ENCODE results near the gene C1QB.
"Not testable (repeated sequence)": the region's sequence is repeated elsewhere in the genome, so short reads cannot be mapped to it uniquely, and the experiment has no call there.

Gene C1QB

DNA sequence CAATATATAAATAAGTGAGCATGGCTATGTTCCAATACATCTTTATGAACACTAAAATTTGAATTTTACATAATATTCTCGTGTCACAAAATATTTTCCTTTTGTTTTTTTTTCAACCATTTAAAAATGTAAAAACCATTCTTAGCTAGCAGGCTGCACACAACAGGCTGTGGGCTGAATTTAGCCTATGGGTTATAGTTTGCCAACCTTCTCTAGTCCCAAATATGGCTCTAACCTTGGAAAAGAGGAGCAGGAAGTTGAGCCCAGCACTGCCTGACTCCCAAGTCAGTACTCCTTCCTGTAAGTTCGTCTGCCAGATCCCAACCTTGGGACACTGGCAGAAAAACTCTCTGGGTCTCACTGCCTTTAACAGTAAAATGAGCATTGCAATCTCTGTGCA, 13.4 kb downstream of the C1QB start:
- no peaks in the 10 kb centered on the region for H3K36me3 Mint-ChIP-seq (ENCODE audit: low read depth)
- peaks cover 8% of the 10 kb centered on the region for H3K27me3 Mint-ChIP-seq
- H3K4me1 Mint-ChIP-seq (ENCODE audit: low read depth) = no peaks in the 10 kb centered on the region
- H3K4me3 Mint-ChIP-seq = no peak overlapping the region
- H3K9me3 Mint-ChIP-seq = no peaks in the 10 kb centered on the region
- H3K27ac Mint-ChIP-seq = no peak overlapping the region

DNA sequence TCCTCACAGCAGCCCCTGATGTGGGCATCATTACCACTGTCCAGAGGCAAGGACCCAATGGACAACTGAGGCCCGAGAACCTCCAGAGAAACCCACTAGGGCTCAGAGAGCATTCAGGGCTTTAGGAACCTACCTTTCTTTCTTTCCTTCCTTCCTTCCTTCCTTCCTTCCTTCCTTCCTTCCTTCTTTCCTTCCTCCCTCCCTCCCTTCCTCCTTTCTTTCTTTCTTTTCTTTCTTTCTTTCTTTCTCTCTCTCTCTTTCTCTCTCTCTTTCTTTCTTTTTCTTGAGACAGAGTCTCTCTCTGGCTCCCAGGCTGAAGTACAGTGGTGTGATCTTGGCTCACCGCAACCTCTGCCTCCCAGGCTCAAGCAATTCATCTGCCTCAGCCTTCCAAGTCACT, 15.8 kb downstream of the C1QB start:
- not testable (repeated sequence) for H3K4me3 Mint-ChIP-seq; H3K27ac Mint-ChIP-seq; H3K9me3 Mint-ChIP-seq; H3K4me1 Mint-ChIP-seq (ENCODE audit: low read depth); H3K36me3 Mint-ChIP-seq (ENCODE audit: low read depth)
- H3K27me3 Mint-ChIP-seq = peaks cover 15% of the 10 kb centered on the region

- Mint-ChIP-seq H3K27me3 (peaks cover 23% of the 10 kb centered on the region), H3K27ac (no peak overlapping the region), H3K4me3 (no peak overlapping the region), H3K9me3 (no peaks in the 10 kb centered on the region), H3K4me1 (ENCODE audit: low read depth) (no peaks in the 10 kb centered on the region), H3K36me3 (ENCODE audit: low read depth) (no peaks in the 10 kb centered on the region)
These were observed 17.4 kb downstream of the C1QB start for GRCh38 chr1:22670352-22670975.

- H3K27me3 Mint-ChIP-seq = peaks cover 27% of the 10 kb centered on the region
- H3K36me3 Mint-ChIP-seq (ENCODE audit: low read depth) = no peaks in the 10 kb centered on the region
- H3K9me3 Mint-ChIP-seq = no peaks in the 10 kb centered on the region
- H3K4me1 Mint-ChIP-seq (ENCODE audit: low read depth) = no peaks in the 10 kb centered on the region
- no peak overlapping the region for H3K27ac Mint-ChIP-seq
- no peak overlapping the region for H3K4me3 Mint-ChIP-seq
These were observed 19.0 kb downstream of the C1QB start for GRCh38 chr1:22671999-22672398.

GRCh38 chr1:22673486-22674409, 20.7 kb downstream of the C1QB start:
- H3K4me3 Mint-ChIP-seq = no peak overlapping the region
- peaks cover 27% of the 10 kb centered on the region for H3K27me3 Mint-ChIP-seq
- H3K36me3 Mint-ChIP-seq (ENCODE audit: low read depth) = no peaks in the 10 kb centered on the region
- no peaks in the 10 kb centered on the region for H3K4me1 Mint-ChIP-seq (ENCODE audit: low read depth)
- no peak overlapping the region for H3K27ac Mint-ChIP-seq
- no peaks in the 10 kb centered on the region for H3K9me3 Mint-ChIP-seq

DNA sequence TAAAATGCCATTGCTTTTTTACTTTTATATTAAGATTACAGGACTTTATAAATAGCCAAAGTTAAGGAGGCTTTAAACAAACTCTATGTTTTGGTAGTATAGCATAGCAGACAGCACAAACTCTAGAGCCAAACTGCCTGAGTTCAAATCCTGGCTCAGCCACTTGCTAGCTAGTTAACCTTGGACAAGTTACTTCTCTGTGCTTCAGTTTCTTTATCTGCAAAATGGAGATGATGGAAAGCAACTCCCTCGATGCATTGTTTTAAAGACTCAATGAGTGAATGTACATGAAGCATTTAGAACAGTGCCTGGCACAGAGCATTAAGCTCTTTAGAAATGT, 21.3 kb downstream of the C1QB start:
- no peaks in the 10 kb centered on the region for H3K4me1 Mint-ChIP-seq (ENCODE audit: low read depth)
- H3K27ac Mint-ChIP-seq = no peak overlapping the region
- peaks cover 22% of the 10 kb centered on the region for H3K27me3 Mint-ChIP-seq
- no peaks in the 10 kb centered on the region for H3K9me3 Mint-ChIP-seq
- no peak overlapping the region for H3K4me3 Mint-ChIP-seq
- H3K36me3 Mint-ChIP-seq (ENCODE audit: low read depth) = no peaks in the 10 kb centered on the region

GRCh38 chr1:22676151-22676550, 23.1 kb downstream of the C1QB start:
- not testable (repeated sequence) for H3K27ac Mint-ChIP-seq; H3K9me3 Mint-ChIP-seq; H3K4me3 Mint-ChIP-seq; H3K36me3 Mint-ChIP-seq (ENCODE audit: low read depth); H3K4me1 Mint-ChIP-seq (ENCODE audit: low read depth)
- peaks cover 19% of the 10 kb centered on the region for H3K27me3 Mint-ChIP-seq

- Mint-ChIP-seq H3K36me3 (ENCODE audit: low read depth) (no peaks in the 10 kb centered on the region), H3K4me3 (no peak overlapping the region), H3K27ac (no peak overlapping the region), H3K4me1 (ENCODE audit: low read depth) (no peaks in the 10 kb centered on the region), H3K27me3 (peaks cover 19% of the 10 kb centered on the region), H3K9me3 (no peaks in the 10 kb centered on the region)
These were observed 24.0 kb downstream of the C1QB start for GRCh38 chr1:22676916-22677583.

DNA sequence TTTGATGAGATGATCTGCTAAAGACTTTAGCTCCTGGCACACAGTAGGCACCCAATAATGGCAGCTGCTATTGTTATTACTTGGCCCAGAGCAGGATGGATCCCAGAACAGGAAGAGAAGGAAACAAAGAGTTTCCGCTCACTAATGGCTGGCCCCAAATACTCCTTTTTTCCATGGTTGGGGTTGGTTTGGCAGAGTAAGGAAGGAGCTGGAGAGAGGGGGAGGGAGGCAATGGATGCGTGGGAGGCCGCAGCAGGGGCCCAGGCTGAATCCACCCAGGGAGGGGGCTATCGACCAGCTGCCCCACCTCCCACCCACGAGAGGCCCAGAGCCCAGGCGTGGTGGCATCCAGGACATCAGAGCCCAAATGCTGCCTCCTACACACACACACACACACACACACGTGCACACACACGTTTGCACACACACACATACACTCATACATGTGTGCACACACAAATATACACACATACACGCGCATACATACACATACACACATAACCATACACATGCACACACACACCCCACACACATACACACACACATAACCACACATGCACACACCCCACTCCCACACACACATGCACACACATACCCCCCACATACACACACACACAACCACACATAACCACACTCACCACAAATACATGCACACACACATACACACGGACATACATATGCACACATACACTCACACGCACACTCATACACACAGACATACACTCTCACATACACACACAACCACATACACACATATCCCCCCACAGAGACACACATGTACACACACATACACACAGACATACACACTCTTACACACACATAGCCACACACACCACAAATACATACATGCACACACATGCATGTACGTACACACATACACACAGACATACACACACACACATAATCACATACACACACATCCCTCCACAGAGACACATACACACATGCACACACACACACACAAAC, 25.2 kb downstream of the C1QB start:
- Mint-ChIP-seq H3K9me3 (no peaks in the 10 kb centered on the region), H3K4me1 (ENCODE audit: low read depth) (no peaks in the 10 kb centered on the region), H3K27ac (no peak overlapping the region), H3K4me3 (no peak overlapping the region), H3K27me3 (peaks cover 14% of the 10 kb centered on the region), H3K36me3 (ENCODE audit: low read depth) (no peaks in the 10 kb centered on the region)

GRCh38 chr1:22680726-22681125, 27.7 kb downstream of the C1QB start:
- Mint-ChIP-seq H3K36me3 (ENCODE audit: low read depth) (no peaks in the 10 kb centered on the region), H3K27ac (no peak overlapping the region), H3K27me3 (peaks cover 10% of the 10 kb centered on the region), H3K4me3 (no peak overlapping the region), H3K4me1 (ENCODE audit: low read depth) (no peaks in the 10 kb centered on the region), H3K9me3 (no peaks in the 10 kb centered on the region)

DNA sequence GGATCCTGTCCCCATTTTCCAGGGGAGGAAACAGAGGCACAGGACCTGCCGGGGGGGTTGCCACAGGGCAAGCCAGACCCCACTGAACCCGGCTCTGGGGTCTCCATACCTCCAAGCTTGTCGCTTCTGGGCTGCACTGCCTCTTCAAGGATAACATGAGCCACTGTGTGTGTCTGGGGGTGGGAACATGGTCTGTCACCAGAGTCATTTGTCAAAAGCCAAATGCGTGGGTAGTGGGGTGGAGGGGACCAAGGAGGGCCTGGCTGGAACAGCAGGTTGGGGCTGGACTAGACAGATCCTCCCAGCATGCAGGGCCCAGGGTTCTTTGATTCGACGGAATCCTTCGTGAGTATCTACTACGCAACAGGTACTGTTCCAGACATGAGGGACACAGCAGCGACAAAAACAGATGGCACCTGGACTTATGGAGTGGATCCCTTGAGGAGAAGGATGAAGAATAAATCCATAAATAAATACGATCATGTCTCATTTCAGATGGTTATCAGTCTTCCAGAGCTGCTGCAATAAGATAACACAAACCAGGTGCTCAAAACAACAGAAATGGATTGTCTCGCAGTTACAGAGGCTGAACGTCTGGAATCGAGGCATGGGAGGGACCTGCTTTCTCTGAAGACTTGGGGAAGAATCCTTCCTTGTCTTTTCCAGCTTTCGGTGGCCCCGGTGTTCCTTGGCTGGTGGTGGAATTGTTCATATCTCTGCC, 28.7 kb downstream of the C1QB start:
- peaks cover 12% of the 10 kb centered on the region for H3K27me3 Mint-ChIP-seq
- no peak overlapping the region for H3K4me3 Mint-ChIP-seq
- no peaks in the 10 kb centered on the region for H3K4me1 Mint-ChIP-seq (ENCODE audit: low read depth)
- no peaks in the 10 kb centered on the region for H3K9me3 Mint-ChIP-seq
- H3K27ac Mint-ChIP-seq = no peak overlapping the region
- no peaks in the 10 kb centered on the region for H3K36me3 Mint-ChIP-seq (ENCODE audit: low read depth)

DNA sequence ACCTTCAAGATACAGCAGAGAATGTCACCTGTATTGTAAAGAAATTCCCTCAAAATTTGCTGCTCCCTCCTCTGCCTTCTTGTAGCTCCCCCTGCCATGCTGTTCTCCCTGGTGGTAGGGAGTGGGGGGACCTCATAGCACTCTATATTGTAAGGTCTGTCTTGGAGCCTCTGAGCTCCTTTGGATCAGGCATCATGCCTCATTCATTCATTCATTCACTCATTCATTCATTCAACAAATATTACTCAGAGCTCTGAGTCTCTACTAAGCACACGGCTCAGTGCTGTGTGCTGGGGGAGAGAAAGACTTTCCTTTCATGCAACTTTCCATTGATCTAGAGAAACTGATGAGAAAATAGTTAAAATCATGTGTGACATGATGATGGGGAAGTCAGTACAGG, 30.5 kb downstream of the C1QB start:
- Mint-ChIP-seq H3K4me1 (ENCODE audit: low read depth) (no peaks in the 10 kb centered on the region), H3K4me3 (no peak overlapping the region), H3K27ac (no peak overlapping the region), H3K9me3 (no peaks in the 10 kb centered on the region), H3K36me3 (ENCODE audit: low read depth) (no peaks in the 10 kb centered on the region), H3K27me3 (peaks cover 14% of the 10 kb centered on the region)

DNA sequence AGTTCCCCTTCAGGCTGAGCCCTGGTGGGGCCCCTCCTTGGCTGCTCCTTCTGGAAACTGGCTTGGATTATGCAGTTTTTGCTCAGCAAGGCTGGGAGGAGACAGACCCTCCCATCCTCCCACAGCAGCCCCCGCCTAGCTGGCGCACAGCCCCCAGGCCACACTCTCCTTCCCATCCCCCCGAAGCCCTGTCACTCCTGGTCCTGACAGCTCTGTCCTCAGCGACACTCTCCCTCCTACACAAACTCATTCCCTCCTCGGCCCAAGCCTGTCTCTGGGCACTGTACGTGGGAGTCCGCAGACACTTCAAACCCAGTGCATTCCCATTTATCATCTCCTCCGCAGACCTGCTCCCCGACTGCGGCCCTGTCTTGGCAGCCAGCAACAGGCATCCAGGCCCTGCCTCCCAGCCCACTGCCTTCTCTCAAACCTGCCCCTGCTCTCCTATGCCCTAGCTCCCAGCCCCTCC, 32.6 kb downstream of the C1QB start:
- Mint-ChIP-seq H3K27ac (no peak overlapping the region), H3K36me3 (ENCODE audit: low read depth) (no peaks in the 10 kb centered on the region), H3K4me1 (ENCODE audit: low read depth) (no peaks in the 10 kb centered on the region), H3K9me3 (no peaks in the 10 kb centered on the region), H3K27me3 (peaks cover 15% of the 10 kb centered on the region), H3K4me3 (no peak overlapping the region)

GRCh38 chr1:22687191-22687590, 34.2 kb downstream of the C1QB start:
- Mint-ChIP-seq H3K9me3 (no peaks in the 10 kb centered on the region), H3K4me1 (ENCODE audit: low read depth) (no peaks in the 10 kb centered on the region), H3K4me3 (no peak overlapping the region), H3K27ac (no peak overlapping the region), H3K27me3 (peaks cover 15% of the 10 kb centered on the region), H3K36me3 (ENCODE audit: low read depth) (no peaks in the 10 kb centered on the region)
